HPDE6-E6E7 (cell line): Measurements from ENCODE around the gene ABCE1.

Experiments used
- DNase-seq: peaks from one replicate; pipeline ENCODE4 v3.0.0; 2011; ENCODE audit warnings: missing footprints; ENCODE audit errors: extremely low spot score

The ABCE1 gene

GRCh38 chr4:145097821-145098674 lies at the start of gene ABCE1, which contains the start of gene ANAPC10:
TSS of gene ABCE1 (plus strand) at chr4:145098311. CDS start at chr4:145104413, 6,102 bp downstream.
TSS of gene ANAPC10 (minus strand) at chr4:145098196. CDS start at chr4:145096099, 2,097 bp downstream.
- peak; percentile 95 for DNase-seq

- DNase-seq = no peak
Observed at GRCh38 chr4:145048817-145049216, 49.3 kb upstream of the ABCE1 start.

- DNase-seq = no peak
Observed at GRCh38 chr4:145049241-145049640, 48.9 kb upstream of the ABCE1 start.

- no peak for DNase-seq
Observed at GRCh38 chr4:145055533-145056257, 42.4 kb upstream of the ABCE1 start.

GRCh38 chr4:145056325-145057130 lies 41.6 kb upstream of the ABCE1 start:
- DNase-seq = no peak

GRCh38 chr4:145058256-145058655 lies 39.9 kb upstream of the ABCE1 start:
- no peak for DNase-seq

- peak; percentile 2 for DNase-seq
Observed at GRCh38 chr4:145061318-145061920, 36.7 kb upstream of the ABCE1 start.

GRCh38 chr4:145066063-145066501 lies 32.0 kb upstream of the ABCE1 start:
- no peak for DNase-seq

GRCh38 chr4:145069361-145069760 lies 28.8 kb upstream of the ABCE1 start:
- peak; percentile 5 for DNase-seq

GRCh38 chr4:145071560-145071959 lies 26.6 kb upstream of the ABCE1 start:
- no peak for DNase-seq

- no peak for DNase-seq
Observed at GRCh38 chr4:145075742-145076468, 22.2 kb upstream of the ABCE1 start.

- DNase-seq = no peak
Observed at GRCh38 chr4:145076469-145076855, 21.6 kb upstream of the ABCE1 start.

GRCh38 chr4:145081756-145082155 lies 16.4 kb upstream of the ABCE1 start:
- DNase-seq = no peak

GRCh38 chr4:145083891-145084605 lies 14.1 kb upstream of the ABCE1 start:
- DNase-seq = no peak

GRCh38 chr4:145090380-145090779 lies 7.7 kb upstream of the ABCE1 start:
- no peak for DNase-seq

GRCh38 chr4:145093638-145094037 lies 4.5 kb upstream of the ABCE1 start:
- DNase-seq = no peak

GRCh38 chr4:145097331-145097820 lies 735 bp upstream of the ABCE1 start:
- no peak for DNase-seq

- peak; percentile 42 for DNase-seq
Observed at GRCh38 chr4:145098675-145099037, 545 bp downstream of the ABCE1 start.

GRCh38 chr4:145099653-145100052 lies 1.5 kb downstream of the ABCE1 start:
- DNase-seq = no peak

- no peak for DNase-seq
Observed at GRCh38 chr4:145101091-145101490, 3.0 kb downstream of the ABCE1 start.
